Cortex of kidney (tissue), 1 donor: ENCODE data around the gene TRIM52.

Source experiments
- DNase-seq: peaks from one replicate; lab custom pipeline; 2025; lab: John Stamatoyannopoulos, UW

Gene TRIM52

GRCh38 chr5:181233801-181234454 lies 27.0 kb downstream of the TRIM52 start:
- no peak for DNase-seq

DNA sequence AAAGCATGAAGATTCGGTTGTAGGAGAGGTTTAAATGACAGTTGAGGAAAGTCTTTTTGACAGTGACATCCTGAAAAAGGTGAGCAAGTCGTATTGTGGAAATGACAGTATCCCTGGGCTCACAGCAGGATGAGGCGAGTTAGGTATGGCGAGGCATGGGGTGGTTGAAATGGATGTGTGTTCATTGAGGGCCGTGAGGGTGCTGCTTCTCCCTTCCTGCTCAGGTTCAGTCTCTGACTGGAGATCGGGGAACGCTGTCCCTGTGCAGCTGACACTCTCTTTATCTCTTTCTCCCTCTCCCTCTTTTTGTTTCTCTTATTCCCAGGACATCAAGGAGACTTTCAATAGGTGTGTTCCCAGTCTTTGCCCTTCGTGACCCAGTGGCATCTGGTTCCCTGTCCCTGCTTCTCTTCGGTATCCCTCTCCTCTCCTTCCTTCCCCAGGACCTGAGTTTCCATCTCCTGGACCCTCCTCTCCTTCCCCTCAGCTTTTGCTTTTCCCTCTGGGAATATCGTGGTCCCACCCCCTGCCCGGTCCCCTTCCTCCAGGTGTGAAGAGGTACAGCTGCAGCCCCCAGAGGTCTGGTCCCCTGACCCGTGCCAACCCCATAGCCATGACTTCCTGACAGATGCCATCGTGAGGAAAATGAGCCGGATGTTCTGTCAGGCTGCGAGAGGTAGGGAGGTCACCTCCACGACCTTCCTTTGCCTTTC lies 27.7 kb downstream of the TRIM52 start:
- no peak for DNase-seq

GRCh38 chr5:181232593-181232992 lies 28.4 kb downstream of the TRIM52 start:
- no peak for DNase-seq

DNA sequence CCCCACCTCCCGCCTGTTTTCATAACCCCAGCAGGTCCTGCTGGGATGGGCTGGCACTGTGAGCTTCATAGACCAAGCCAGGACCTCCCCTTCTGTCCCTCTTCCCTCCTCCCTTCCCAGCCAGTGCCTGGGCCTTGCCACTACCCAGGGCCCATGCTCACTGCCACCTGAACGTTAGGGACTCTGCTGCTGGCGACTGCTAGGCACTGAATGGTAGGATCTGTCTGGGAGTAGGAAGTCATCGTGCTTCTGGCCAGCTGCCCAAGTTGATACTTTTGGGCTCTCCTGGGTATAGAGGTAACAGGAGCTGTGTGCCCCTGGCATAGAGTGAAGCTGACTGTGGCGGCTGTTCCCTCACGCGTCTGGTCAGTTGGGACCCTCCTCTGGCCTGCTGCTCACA lies 29.5 kb downstream of the TRIM52 start:
- no peak for DNase-seq

GRCh38 chr5:181230551-181230950 lies 30.4 kb downstream of the TRIM52 start:
- DNase-seq, result no peak

GRCh38 chr5:181229996-181230395 lies 30.9 kb downstream of the TRIM52 start:
- DNase-seq, result no peak

DNA sequence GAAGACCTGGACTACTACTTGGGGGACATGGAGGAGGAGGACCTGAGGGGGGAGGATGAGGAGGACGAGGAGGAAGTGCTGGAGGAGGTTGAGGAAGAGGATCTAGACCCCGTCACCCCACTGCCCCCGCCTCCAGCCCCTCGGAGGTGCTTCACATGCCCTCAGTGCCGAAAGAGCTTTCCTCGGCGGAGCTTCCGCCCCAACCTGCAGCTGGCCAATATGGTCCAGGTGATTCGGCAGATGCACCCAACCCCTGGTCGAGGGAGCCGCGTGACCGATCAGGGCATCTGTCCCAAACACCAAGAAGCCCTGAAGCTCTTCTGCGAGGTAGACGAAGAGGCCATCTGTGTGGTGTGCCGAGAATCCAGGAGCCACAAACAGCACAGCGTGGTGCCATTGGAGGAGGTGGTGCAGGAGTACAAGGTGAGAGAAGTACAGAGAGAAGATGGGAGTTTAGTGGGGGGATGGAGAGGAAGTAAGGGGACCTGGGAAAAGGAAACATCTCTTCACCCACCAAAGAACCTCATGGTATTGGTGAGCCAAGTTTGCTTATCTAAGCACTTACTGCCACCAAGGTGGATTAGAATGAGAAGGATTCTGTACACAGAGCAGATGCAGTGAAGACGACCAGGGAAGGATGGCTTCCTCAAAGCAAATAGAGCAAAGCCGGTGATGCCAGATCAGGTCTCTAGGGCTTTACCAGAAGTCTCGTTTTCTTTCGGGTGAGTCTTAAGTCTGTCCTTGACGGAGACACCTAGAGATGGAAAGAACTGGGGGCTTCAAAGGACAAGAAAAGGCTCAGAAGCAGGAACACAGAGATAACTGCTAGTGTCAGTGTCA lies 36.3 kb downstream of the TRIM52 start:
- no peak for DNase-seq

- DNase-seq, result no peak
These were observed 37.1 kb downstream of the TRIM52 start for GRCh38 chr5:181223729-181224389.

GRCh38 chr5:181223058-181223728 lies 37.8 kb downstream of the TRIM52 start, which contains the start of gene TRIM41:
TRIM41 (plus strand) TSS chr5:181223281; CDS start chr5:181224000, 719 bp downstream.
- DNase-seq, result no peak

DNA sequence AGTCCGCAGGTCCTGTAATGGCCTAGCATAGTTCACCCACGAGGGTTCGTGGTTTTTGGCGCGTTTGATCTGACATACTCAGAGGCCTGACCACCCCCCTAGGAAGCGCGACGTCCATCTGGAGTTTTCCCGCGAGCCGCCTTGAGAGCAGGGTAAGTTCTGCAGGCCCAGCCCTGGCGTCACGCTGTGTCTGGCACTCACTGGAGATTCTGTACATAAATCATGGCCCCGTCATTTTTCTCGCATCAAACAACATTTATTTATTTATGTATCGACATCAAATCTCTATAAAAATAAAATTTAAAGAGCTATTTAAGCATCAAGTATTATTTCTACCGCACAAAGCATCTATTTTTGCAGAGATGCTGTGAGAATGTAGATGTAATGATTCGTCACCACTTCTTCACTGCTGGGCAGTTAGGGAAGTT lies 38.3 kb downstream of the TRIM52 start:
- no peak for DNase-seq

DNA sequence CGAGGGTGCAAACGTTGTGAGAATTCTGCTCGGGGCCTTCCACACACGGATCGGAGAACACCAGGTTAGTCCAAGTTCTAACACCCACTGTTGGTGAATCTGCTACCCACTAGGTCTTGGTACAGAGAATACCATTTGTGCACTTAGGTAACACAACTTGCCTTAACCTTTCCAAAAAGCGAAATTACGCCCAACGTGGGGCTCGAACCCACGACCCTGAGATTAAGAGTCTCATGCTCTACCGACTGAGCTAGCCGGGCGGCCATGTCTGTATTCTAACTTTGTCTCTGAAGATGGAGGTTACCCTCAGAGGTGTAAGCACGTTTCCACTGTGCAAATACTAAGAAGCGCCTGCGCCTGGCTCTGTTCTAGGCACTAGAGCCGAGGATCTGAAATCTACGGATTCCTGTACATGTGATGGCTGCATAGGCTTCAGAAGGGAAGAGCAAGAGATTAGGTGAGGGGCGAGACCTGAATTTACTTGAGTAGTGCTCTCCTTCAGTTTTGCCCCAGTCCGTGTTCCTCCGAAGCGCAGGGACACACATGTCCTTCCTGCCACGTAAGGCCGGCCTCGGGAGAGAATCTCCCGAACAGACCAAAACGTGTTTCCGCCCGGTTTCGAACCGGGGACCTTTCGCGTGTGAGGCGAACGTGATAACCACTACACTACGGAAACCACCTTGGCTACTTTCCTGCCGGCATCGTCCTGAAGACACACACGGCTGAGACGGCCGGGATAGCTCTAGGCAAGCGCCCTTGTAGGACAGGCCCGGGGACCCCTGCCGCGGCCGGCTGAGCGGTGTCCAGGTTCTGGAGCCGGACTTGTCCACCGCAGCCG lies 38.9 kb downstream of the TRIM52 start:
- no peak for DNase-seq

GRCh38 chr5:181221105-181221791 lies 39.7 kb downstream of the TRIM52 start:
- DNase-seq, result no peak

DNA sequence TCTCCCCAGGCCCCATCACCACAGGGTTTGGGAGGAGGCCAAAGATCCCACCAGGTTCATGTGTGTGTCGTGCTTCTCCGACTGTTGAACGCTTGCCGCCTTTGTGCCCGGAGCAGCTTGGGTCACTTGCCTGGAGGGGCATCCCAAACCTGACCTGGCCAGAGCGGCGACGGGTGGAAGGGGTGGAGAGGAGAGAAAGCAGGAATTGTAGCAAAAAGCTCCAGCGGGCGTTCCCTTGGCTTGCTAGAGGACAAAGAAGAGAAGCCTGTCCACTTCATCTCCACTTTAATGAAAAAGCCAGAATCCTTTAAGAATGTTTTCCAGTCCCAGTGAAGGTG lies 40.8 kb downstream of the TRIM52 start:
- no peak for DNase-seq

DNA sequence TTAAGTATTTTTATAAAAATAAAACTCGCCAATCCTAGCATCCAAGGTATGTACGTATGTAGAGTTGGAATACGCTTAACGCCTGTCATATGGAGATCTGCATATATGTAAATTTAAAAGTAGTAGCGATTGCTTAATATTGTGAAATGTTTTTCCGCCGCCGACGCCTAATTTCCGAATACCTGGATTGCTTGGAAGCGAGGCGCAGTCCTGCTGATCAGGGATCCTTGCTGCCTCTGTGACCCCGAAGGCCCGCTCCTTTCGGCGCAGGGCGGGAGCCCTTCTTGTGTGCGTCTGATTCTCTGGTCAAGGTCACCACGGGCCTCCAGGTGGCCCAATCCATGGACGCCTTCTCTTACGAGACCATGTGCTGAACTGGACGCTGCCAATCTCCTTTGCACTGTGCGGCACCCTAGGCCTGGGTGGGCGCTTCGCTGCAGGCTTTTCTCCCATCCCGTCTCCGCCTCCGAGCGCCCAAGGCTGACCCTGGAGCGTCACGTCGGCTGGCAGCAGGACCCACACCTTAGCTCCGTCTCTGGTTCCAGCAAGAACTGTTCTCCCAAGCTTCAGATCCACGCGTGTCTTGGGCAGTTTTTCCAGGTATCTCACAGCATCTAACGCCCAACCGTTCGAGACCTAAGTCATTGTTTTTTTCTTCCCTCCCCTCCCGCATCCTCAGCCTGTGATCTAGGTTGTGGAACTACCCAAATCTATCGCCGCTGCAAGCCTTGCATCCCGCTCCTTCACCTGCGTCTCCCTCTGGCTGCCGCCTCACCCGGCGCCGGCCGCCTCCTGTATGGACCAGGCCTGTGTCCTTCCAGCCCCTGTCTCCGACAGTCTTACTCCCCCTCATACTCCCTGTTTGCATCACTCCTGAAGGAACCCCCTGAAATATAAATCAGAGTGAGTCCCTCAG lies 41.4 kb downstream of the TRIM52 start:
- no peak for DNase-seq

DNA sequence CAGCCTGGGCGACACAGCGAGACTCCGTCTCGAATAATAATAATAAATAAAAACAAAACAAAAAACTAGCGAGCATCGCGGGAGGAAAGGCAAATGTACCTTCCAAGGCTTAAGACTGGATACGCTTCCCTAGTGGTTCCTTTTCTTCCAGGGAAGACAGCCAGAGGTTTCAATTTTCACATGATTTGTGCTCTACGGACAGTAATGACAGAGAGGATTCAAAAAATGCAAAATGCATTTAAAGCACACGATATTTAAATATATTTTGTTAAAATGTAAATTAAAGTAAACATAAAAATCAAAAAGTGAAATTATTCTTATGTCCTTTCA lies 42.2 kb downstream of the TRIM52 start:
- DNase-seq, result no peak

DNA sequence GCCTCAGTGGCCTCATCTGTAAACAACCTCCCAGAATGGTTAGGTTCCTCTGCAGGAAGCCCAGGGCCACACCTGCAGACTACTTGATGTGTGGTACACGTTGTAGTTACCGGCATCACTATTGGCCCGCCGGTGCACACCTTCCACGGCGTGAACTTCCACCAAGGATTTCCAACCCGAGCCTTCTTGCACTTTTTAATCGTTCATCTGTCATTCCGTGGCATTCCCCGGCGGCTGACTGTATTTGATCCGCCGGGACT lies 43.2 kb downstream of the TRIM52 start:
- DNase-seq, result no peak

GRCh38 chr5:181217111-181217802 lies 43.7 kb downstream of the TRIM52 start:
- no peak for DNase-seq

DNA sequence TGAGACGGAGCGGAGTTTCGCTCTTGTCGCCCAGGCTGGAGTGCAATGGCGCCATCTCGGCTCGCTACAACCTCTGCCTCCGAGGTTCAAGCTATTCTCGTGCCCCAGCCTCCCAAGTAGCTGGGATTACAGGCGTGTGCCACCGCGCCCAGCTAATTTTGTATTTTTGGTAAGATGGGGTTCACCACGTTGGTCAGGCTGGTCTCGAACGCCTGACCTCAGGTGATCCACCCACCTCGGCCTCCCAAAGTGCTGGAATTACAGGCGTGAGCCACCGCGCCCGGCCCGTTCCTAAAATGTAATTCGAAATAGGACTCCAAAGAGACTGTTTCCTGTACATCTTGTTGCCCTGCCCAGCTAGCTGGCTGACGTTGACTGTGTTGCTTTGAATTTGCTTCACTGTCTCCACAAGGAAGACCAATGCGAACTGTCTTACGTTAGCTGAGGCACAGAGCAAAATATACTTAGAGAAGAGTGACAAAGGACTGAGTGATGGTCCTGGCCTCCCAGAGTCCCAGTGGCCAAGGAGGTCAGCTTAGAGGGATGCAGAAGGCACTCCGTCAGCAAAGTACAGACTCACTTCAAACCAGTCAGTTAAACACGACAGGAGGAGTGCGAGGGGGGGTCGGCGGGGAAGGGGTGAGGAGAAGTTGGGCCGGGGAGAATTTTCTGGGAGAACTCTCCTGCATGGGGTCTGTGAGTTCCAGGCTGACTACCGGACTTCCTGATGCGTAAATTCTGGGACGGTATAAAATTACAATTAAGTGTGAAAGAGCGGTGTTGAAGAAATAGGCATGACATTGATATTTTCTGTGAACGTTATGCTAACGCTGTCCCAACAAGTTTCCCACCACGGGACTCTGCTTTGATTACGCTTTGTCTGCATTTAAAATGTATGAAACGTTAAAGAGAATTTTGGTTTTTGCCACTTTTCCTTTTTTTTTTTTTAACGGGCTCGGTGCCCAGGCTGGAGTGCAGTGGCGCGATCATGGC lies 44.6 kb downstream of the TRIM52 start:
- no peak for DNase-seq
